Measurements from ENCODE around the gene NPAS3.
A peak's percentile ranks its signal among the peaks of the same experiment; 100 is the strongest.

NPAS3 gene

GRCh38 chr14:33642691-33643244 is 704.1 kb downstream of the NPAS3 start:
- no peak for DNase-seq (ENCODE audit: low spot score)

- DNase-seq (ENCODE audit: low spot score) = no peak
Measured at GRCh38 chr14:33643426-33644181, 704.9 kb downstream of the NPAS3 start.

GRCh38 chr14:33646692-33647260 is 708.1 kb downstream of the NPAS3 start:
- DNase-seq (ENCODE audit: low spot score) = no peak

GRCh38 chr14:33647385-33647786 is 708.7 kb downstream of the NPAS3 start:
- DNase-seq (ENCODE audit: low spot score) = no peak

- DNase-seq (ENCODE audit: low spot score) = no peak
Measured at GRCh38 chr14:33650430-33650829, 711.8 kb downstream of the NPAS3 start.

- no peak for DNase-seq (ENCODE audit: low spot score)
Measured at GRCh38 chr14:33652566-33653307, 714.1 kb downstream of the NPAS3 start.

GRCh38 chr14:33653308-33653695 is 714.6 kb downstream of the NPAS3 start:
- no peak for DNase-seq (ENCODE audit: low spot score)

GRCh38 chr14:33655421-33655820 is 716.7 kb downstream of the NPAS3 start:
- no peak for DNase-seq (ENCODE audit: low spot score)

- DNase-seq (ENCODE audit: low spot score) = no peak
Measured at GRCh38 chr14:33657476-33657875, 718.8 kb downstream of the NPAS3 start.

- no peak for DNase-seq (ENCODE audit: low spot score)
Measured at GRCh38 chr14:33660248-33660647, 721.6 kb downstream of the NPAS3 start.

GRCh38 chr14:33661101-33661500 is 722.4 kb downstream of the NPAS3 start:
- DNase-seq (ENCODE audit: low spot score) = no peak

GRCh38 chr14:33668066-33668465 is 729.4 kb downstream of the NPAS3 start:
- DNase-seq (ENCODE audit: low spot score) = no peak

GRCh38 chr14:33669111-33669510 is 730.4 kb downstream of the NPAS3 start:
- no peak for DNase-seq (ENCODE audit: low spot score)

- no peak for DNase-seq (ENCODE audit: low spot score)
Measured at GRCh38 chr14:33670235-33670634, 731.6 kb downstream of the NPAS3 start.

GRCh38 chr14:33671556-33671955 is 732.9 kb downstream of the NPAS3 start:
- no peak for DNase-seq (ENCODE audit: low spot score)

GRCh38 chr14:33674927-33675326 is 736.2 kb downstream of the NPAS3 start:
- DNase-seq (ENCODE audit: low spot score) = no peak

GRCh38 chr14:33675415-33676130 is 736.9 kb downstream of the NPAS3 start:
- no peak for DNase-seq (ENCODE audit: low spot score)

- DNase-seq (ENCODE audit: low spot score) = peak; percentile 66
Measured at GRCh38 chr14:33676135-33676566, 737.5 kb downstream of the NPAS3 start.

GRCh38 chr14:33676891-33677290 is 738.2 kb downstream of the NPAS3 start:
- DNase-seq (ENCODE audit: low spot score) = no peak

GRCh38 chr14:33678005-33678404 is 739.3 kb downstream of the NPAS3 start:
- DNase-seq (ENCODE audit: low spot score) = no peak

- DNase-seq (ENCODE audit: low spot score) = no peak
Measured at GRCh38 chr14:33679025-33679424, 740.3 kb downstream of the NPAS3 start.

Measured in iPS-NIHi11 (cell line).